Activated B cell treated with CpG ODN at 0.5 μM for 24 hours (primary cell): ENCODE data around the gene PHRF1. TPM values are rescaled to one million over a fixed set of nuclear protein-coding genes. Genes with fewer than 3 reads are reported as not detected.
A peak's percentile ranks its signal among the peaks of the same experiment; 100 is the strongest.

Experiments used
- ATAC-seq: fragments of 200-7000 bp; cut with Tn5 transposase; one replicate; pipeline ENCODE4 v1.10.0; 2021; ENCODE audit warnings: low read depth, mild to moderate bottlenecking, moderate library complexity
- CTCF ChIA-PET: fragments of 350-600 bp; sonication (Branson Sonifier 250); formaldehyde crosslinking; loops from one replicate; lab custom pipeline; 2021; ENCODE audit warnings: antibody characterized with exemption; lab: Charles Lee
- POLR2A ChIA-PET: fragments of 350-600 bp; sonication (Branson Sonifier 250); formaldehyde crosslinking; loops from one replicate; lab custom pipeline; 2021; ENCODE audit warnings: antibody characterized with exemption; lab: Charles Lee
- DNase-seq: peaks from one replicate; pipeline ENCODE4 v3.0.0; 2022
- H3K27ac Mint-ChIP-seq: one replicate; pipeline ENCODE4 v1.8.0; 2020; ENCODE audit warnings: mixed read lengths
- H3K27me3 Mint-ChIP-seq: one replicate; pipeline ENCODE4 v1.8.0; 2021; ENCODE audit warnings: mixed read lengths
- H3K36me3 Mint-ChIP-seq: one replicate; pipeline ENCODE4 v1.8.0; 2021; ENCODE audit warnings: low read depth, mixed read lengths
- H3K4me1 Mint-ChIP-seq: one replicate; pipeline ENCODE4 v1.8.0; 2021; ENCODE audit warnings: mixed read lengths
- H3K4me3 Mint-ChIP-seq: one replicate; pipeline ENCODE4 v1.8.0; 2020; ENCODE audit warnings: mild to moderate bottlenecking, mixed read lengths
- H3K9me3 Mint-ChIP-seq: one replicate; pipeline ENCODE4 v1.8.0; 2020; ENCODE audit warnings: mixed read lengths
- CTCF ChIP-seq: fragments of 200-600 bp; IDR thresholded peaks from one replicate; pipeline ENCODE4 v1.8.0; 2022; ENCODE audit warnings: antibody characterized with exemption, mild to moderate bottlenecking
- intact Hi-C: fragments of 100-400 bp; cut with micrococcal nuclease; formaldehyde crosslinking; loops from one replicate; pipeline ENCODE4 v1.15.1; 2024
- total RNA-seq: library from RNA; stranded (reverse); gene quantifications from 2 replicates; pipeline ENCODE4 v1.2.3, GENCODE V29; 2022

Gene PHRF1
- total RNA-seq, 1 donor from 2014 or later, result 49.6 TPM

GRCh38 chr11:613369-613968 is 37.2 kb downstream of the PHRF1 start:
- POLR2A ChIA-PET, result interaction anchor here (0.6 to 3.8 kb wide), 7 partner anchors 38 to 1428 kb away, joined by 3 to 26 read pairs (median 5); partner anchors contain the start of genes DEAF1, LRRC56, PNPLA2 and TMEM80
- CTCF ChIA-PET, result no interaction called here
- Mint-ChIP-seq H3K27ac (no peak overlapping the region), H3K27me3 (no peaks in the 10 kb centered on the region), H3K4me1 (peaks cover 25% of the 10 kb centered on the region), H3K4me3 (no peak overlapping the region), H3K36me3 (peaks cover 40% of the 10 kb centered on the region), H3K9me3 (no peaks in the 10 kb centered on the region)
- ATAC-seq, result peak; percentile 2
- intact Hi-C loops, result loop anchor here (10.0 kb wide), 1 partner anchor 1241 kb away; the partner anchor contains the start of gene LSP1
- no peak for TF ChIP-seq CTCF
- no peak for DNase-seq

DNA sequence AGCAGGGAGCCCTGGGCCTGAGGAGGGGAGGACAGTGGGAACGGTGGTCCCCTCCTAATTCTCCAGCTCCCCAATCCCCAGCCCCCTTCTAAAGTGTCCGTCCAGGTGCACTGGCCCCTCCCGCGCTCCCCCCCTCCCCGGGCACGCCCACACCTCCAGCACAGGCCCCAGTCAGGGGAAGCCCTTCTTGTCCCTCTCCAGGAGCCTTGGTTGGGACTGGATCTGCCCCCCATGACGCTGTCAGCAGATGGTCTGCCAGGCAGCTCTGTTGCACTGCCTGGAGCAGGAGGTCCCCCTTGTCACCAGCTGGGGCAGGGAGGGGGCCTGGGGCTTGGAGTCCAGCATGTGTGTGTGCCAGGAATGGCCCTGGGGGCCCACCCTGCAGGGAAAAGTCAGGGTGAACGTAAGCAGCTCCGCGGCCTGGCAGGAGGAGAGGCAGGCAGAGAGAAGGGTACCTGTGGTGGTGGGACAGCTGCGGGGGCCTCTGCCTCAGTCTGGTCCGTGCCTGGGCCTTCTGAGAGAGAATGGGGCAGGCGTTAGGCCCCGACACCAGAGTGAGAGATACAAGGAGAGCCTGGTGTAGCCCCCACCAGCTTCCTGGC is 37.9 kb downstream of the PHRF1 start:
- DNase-seq (no peak), ATAC-seq (no peak)
- H3K4me1 Mint-ChIP-seq, result peaks cover 25% of the 10 kb centered on the region
- peak overlapping the region; percentile 52 for H3K4me3 Mint-ChIP-seq
- ChIA-PET POLR2A (interaction anchor here (0.6 to 3.8 kb wide), 6 partner anchors 38 to 1427 kb away, joined by 3 to 26 read pairs (median 6); partner anchors contain the start of genes DEAF1, LRRC56, PNPLA2 and TMEM80), CTCF (no interaction called here)
- intact Hi-C loops, result loop anchor here (10.0 kb wide), 1 partner anchor 1241 kb away; the partner anchor contains the start of gene LSP1
- no peaks in the 10 kb centered on the region for H3K27me3 Mint-ChIP-seq
- peak overlapping the region; percentile 41 for H3K27ac Mint-ChIP-seq
- H3K36me3 Mint-ChIP-seq, result peaks cover 36% of the 10 kb centered on the region
- TF ChIP-seq CTCF, result no peak
- no peaks in the 10 kb centered on the region for H3K9me3 Mint-ChIP-seq

DNA sequence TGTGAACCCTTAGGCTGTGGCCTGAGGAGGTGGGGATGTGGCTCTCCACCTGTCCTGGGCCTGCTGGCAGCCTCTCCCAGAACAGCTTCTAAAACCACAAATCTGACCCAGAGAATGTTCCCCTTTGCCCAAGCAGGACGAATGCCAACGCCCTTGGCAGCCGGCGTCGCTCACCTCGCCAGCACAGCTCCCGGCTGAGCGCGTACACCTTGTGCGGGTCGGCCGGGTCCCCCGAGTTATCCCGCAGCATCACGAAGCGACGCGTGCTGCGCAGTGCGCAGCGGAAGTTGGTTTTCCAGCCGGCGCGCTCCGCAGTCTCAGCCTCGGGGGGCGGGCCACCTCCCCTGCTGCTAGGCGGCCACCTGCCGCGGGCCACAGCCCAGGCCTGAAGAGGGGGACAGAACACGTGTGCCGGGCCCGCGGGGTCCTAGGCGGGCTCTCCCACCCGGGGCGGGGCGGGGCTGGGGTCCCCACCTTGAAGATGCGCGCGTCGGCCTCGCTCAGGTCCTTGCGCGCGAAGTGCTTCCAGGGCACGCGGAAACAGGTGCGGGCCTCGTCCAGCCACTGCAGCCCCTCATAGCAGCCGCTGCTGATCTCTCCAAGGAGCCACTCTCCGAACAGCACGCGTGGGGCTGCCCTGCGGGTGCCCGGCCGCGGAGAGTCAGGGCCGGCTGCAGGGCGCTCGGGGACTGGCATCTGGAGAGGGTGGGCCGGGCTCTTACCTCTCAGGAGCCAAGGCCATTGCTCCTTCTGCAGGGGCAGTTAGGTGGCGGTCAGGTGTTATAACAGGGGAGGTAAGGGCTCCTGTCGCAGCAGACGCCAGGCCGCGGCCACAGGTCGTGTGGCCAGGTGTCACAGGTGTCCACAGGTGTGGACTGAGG is 38.6 kb downstream of the PHRF1 start:
- CTCF ChIA-PET, result no interaction called here
- H3K27me3 Mint-ChIP-seq, result no peaks in the 10 kb centered on the region
- POLR2A ChIA-PET, result interaction anchor here (0.6 to 3.8 kb wide), 20 partner anchors 9 to 228 kb away, joined by 3 to 27 read pairs (median 5); partner anchors contain the start of genes DEAF1, GATD1, HRAS and LMNTD2
- H3K27ac Mint-ChIP-seq, result peak overlapping the region; percentile 88
- peak; percentile 35 for DNase-seq
- peaks cover 25% of the 10 kb centered on the region for H3K4me1 Mint-ChIP-seq
- no peak for ATAC-seq
- TF ChIP-seq CTCF, result no peak
- H3K36me3 Mint-ChIP-seq, result peaks cover 32% of the 10 kb centered on the region
- peak overlapping the region; percentile 90 for H3K4me3 Mint-ChIP-seq
- intact Hi-C loops, result loop anchor here (1.0 to 10.0 kb wide), 3 partner anchors 39 to 1240 kb away; partner anchors contain the start of genes LSP1 and PHRF1
- no peaks in the 10 kb centered on the region for H3K9me3 Mint-ChIP-seq

DNA sequence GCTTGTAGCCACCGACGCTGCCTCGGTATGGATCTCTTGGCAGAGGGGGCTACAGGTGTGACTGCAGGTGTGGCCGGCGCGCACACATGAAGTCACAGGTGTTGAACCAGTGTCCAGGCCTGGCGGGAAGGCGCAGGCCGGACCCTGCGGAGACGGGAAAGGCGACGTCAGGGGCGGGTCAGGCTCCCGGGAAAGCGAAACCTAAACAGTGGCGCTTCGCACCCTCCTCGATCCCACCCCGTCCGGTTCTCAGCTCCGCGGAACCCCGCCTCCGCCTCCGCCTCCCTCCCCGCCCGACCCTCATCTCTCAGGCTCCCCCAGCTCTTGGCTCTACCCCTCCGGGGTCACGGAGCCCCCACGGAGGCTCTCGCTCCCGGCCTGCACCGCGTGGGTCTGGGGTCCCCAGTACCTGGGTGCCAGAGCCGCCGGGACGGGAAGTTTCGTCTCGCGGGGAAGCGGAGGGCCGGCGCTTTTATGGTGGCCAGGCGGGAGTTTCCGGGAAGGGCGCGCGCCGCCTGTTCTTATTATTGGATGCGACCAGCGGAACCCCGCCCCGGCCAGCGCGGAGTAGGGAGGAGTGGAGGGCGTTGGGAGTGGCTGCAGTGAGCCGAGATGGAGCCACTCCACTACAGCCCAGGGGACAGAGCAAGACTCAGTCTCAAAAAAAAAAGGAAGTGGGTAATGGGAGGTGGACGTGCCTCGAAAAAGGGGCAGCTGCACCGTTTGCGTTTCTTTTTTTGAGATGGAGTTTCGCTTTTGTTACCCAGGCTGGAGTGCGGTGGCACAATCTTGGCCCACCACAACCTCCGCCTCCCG is 39.4 kb downstream of the PHRF1 start, which contains the start of gene IRF7:
IRF7 (minus strand) TSS at position 447 of the 816 bp plus-strand sequence. CDS start 586 bp downstream, outside the sequence.
- CTCF ChIA-PET, result no interaction called here
- POLR2A ChIA-PET, result interaction anchor here (0.6 to 3.8 kb wide), 20 partner anchors 10 to 227 kb away, joined by 3 to 27 read pairs (median 5); partner anchors contain the start of genes DEAF1, GATD1, HRAS and LMNTD2
- DNase-seq (peak; percentile 92), ATAC-seq (peak; percentile 95)
- H3K9me3 Mint-ChIP-seq, result no peaks in the 10 kb centered on the region
- H3K27me3 Mint-ChIP-seq, result no peaks in the 10 kb centered on the region
- intact Hi-C loops, result loop anchor here (1.0 to 10.0 kb wide), 6 partner anchors 21 to 1239 kb away; partner anchors contain the start of genes DEAF1, DRD4, LSP1 and PHRF1
- peak within 1 kb of the TSS; percentile 90 for H3K4me3 Mint-ChIP-seq
- H3K27ac Mint-ChIP-seq, result peak within 1 kb of the TSS; percentile 88
- TF ChIP-seq CTCF, result no peak
- peaks cover 25% of the 10 kb centered on the region for H3K4me1 Mint-ChIP-seq
- H3K36me3 Mint-ChIP-seq, result peaks cover 25% of the 10 kb centered on the region
